Neural cell (in vitro differentiated cells): Measurements from ENCODE around the gene CYB5RL. TPM values are rescaled to one million over a fixed set of nuclear protein-coding genes. Genes with fewer than 3 reads are reported as not detected.

Source experiments
- H2AFZ ChIP-seq: fragments of 200-600, 300-800 bp; sonication (generic), shearing (Covaris generic); 2 replicates; pipeline ENCODE4 v1.6.0; 2014; ENCODE audit warnings: low read depth, mild to moderate bottlenecking, antibody characterized with exemption, low read length, moderate library complexity
- H3F3A ChIP-seq: fragments of 200-600 bp; shearing (Covaris generic); 2 replicates; pipeline ENCODE4 v1.6.1; 2016; ENCODE audit warnings: mild to moderate bottlenecking, moderate library complexity, mixed read lengths, antibody characterized with exemption, low read length; ENCODE audit not compliant: insufficient read depth, poor library complexity, severe bottlenecking
- H3K27ac ChIP-seq: fragments of 200-600, 300-800 bp; sonication (generic), shearing (Covaris generic); 2 replicates; pipeline ENCODE4 v1.5.1; 2014; ENCODE audit warnings: mild to moderate bottlenecking, low read length, moderate library complexity
- H3K27me3 ChIP-seq: fragments of 300-800, 200-600 bp; sonication (generic), shearing (Covaris generic); 2 replicates; pipeline ENCODE4 v1.6.0; 2014; ENCODE audit warnings: mild to moderate bottlenecking, low read depth, low read length, moderate library complexity; ENCODE audit not compliant: insufficient read depth
- H3K36me3 ChIP-seq: fragments of 300-800, 200-600 bp; sonication (generic), shearing (Covaris generic); 2 replicates; pipeline ENCODE4 v1.5.1; 2014; ENCODE audit warnings: mild to moderate bottlenecking, antibody characterized with exemption, low read length, moderate library complexity; ENCODE audit not compliant: insufficient read depth
- H3K4me2 ChIP-seq: fragments of 300-800, 200-600 bp; sonication (generic), shearing (Covaris generic); 2 replicates; pipeline ENCODE4 v1.6.0; 2014; ENCODE audit warnings: mild to moderate bottlenecking, low read length
- H3K4me3 ChIP-seq: fragments of 300-800, 200-600 bp; sonication (generic), shearing (Covaris generic); 2 replicates; pipeline ENCODE4 v1.5.1; 2014; ENCODE audit warnings: mild to moderate bottlenecking, low read length, moderate library complexity
- H3K79me2 ChIP-seq: fragments of 200-600 bp; shearing (Covaris generic); replicated peaks from 2 replicates; pipeline ENCODE4 v1.6.0; 2014; ENCODE audit warnings: mild to moderate bottlenecking, low read length, moderate library complexity; ENCODE audit not compliant: insufficient read depth
- H3K9ac ChIP-seq: fragments of 300-800, 200-600 bp; sonication (generic), shearing (Covaris generic); 2 replicates; pipeline ENCODE4 v1.6.1; 2016; ENCODE audit warnings: mild to moderate bottlenecking, low read length, mixed read lengths
- H3K9me2 ChIP-seq: fragments of 200-600 bp; shearing (Covaris generic); 2 replicates; pipeline ENCODE4 v1.6.1; 2016; ENCODE audit warnings: mild to moderate bottlenecking, low read length, mixed read lengths; ENCODE audit not compliant: insufficient read depth
- H3K9me3 ChIP-seq: fragments of 200-600, 300-800 bp; sonication (generic), shearing (Covaris generic); 2 replicates; pipeline ENCODE4 v1.6.1; 2016; ENCODE audit warnings: mild to moderate bottlenecking, mixed run types, low read length, moderate library complexity, mixed read lengths
- H4K20me1 ChIP-seq: fragments of 200-600 bp; shearing (Covaris generic); 2 replicates; pipeline ENCODE4 v1.6.1; 2016; ENCODE audit warnings: mild to moderate bottlenecking, mixed run types; ENCODE audit not compliant: insufficient read depth
- CTCF ChIP-seq: fragments of 450-650 bp; IDR thresholded peaks from 2 replicates; pipeline ENCODE4 v1.5.1; 2014; ENCODE audit warnings: antibody characterized with exemption, mild to moderate bottlenecking, moderate library complexity; ENCODE audit not compliant: poor library complexity, severe bottlenecking
- EP300 ChIP-seq: fragments of 450-650 bp; conservative IDR thresholded peaks from 2 replicates; pipeline ENCODE4 v1.6.1; 2014; ENCODE audit warnings: antibody characterized with exemption, mild to moderate bottlenecking, moderate library complexity; ENCODE audit not compliant: poor library complexity, severe bottlenecking
- EZH2 ChIP-seq: fragments of 200-600, 300-800 bp; shearing (Covaris generic), sonication (generic); IDR thresholded peaks from 2 replicates; pipeline ENCODE4 v1.6.1; 2014; ENCODE audit warnings: antibody characterized with exemption, low read length, borderline replicate concordance, mild to moderate bottlenecking; ENCODE audit not compliant: insufficient read depth, poor library complexity, severe bottlenecking
- MXI1 ChIP-seq: fragments of 450-650 bp; conservative IDR thresholded peaks from 2 replicates; pipeline ENCODE4 v1.6.1; 2014; ENCODE audit warnings: antibody characterized with exemption, mild to moderate bottlenecking; ENCODE audit not compliant: poor library complexity, severe bottlenecking
- POLR2AphosphoS5 ChIP-seq: IDR thresholded peaks from 2 replicates; pipeline ENCODE4 v1.6.1; 2012
- RAD21 ChIP-seq: fragments of 450-650 bp; conservative IDR thresholded peaks from 2 replicates; pipeline ENCODE4 v1.6.1; 2014; ENCODE audit warnings: antibody characterized with exemption, mild to moderate bottlenecking, moderate library complexity
- REST ChIP-seq: IDR thresholded peaks from 2 replicates; pipeline ENCODE4 v1.6.1; 2012; ENCODE audit warnings: borderline replicate concordance
- SMC3 ChIP-seq: fragments of 450-650 bp; conservative IDR thresholded peaks from 2 replicates; pipeline ENCODE4 v1.6.1; 2014; ENCODE audit warnings: antibody characterized with exemption, mild to moderate bottlenecking, moderate library complexity; ENCODE audit not compliant: poor library complexity
- TAF1 ChIP-seq: IDR thresholded peaks from 2 replicates; pipeline ENCODE4 v1.6.1; 2012; ENCODE audit warnings: low read depth
- polyA plus RNA-seq: library from polyadenylated mRNA; depleted of rRNA; stranded (reverse); fragments of >200 nt; gene quantifications from 2 replicates; pipeline ENCODE4 v1.2.3, GENCODE V29; 2014

CYB5RL gene
- polyA plus RNA-seq, 1 donor from 2014 or later = 1.6 TPM

GRCh38 chr1:54186056-54186455, 13.8 kb downstream of the CYB5RL start:
- no peak overlapping the region for H2AFZ ChIP-seq
- no peak overlapping the region for H3K4me3 ChIP-seq
- no peak overlapping the region for H3K9ac ChIP-seq
- no peak overlapping the region for H3K27ac ChIP-seq
- H3K79me2 ChIP-seq = no peaks in the 10 kb centered on the region
- no peaks in the 10 kb centered on the region for H3K9me2 ChIP-seq
- H3K4me2 ChIP-seq = no peak overlapping the region
- H3F3A ChIP-seq = no peaks in the 10 kb centered on the region
- no peaks in the 10 kb centered on the region for H3K9me3 ChIP-seq
- TF ChIP-seq EZH2 (no peak), CTCF (no peak), EP300 (no peak), MXI1 (no peak), REST (no peak), RAD21 (no peak), TAF1 (no peak), SMC3 (no peak), POLR2AphosphoS5 (no peak)
- H3K36me3 ChIP-seq = no peaks in the 10 kb centered on the region
- no peaks in the 10 kb centered on the region for H3K27me3 ChIP-seq
- no peaks in the 10 kb centered on the region for H4K20me1 ChIP-seq

- H3K27me3 ChIP-seq = no peaks in the 10 kb centered on the region
- no peaks in the 10 kb centered on the region for H3K79me2 ChIP-seq
- H2AFZ ChIP-seq = no peak overlapping the region
- no peaks in the 10 kb centered on the region for H4K20me1 ChIP-seq
- no peak overlapping the region for H3K27ac ChIP-seq
- TF ChIP-seq SMC3 (no peak), EZH2 (no peak), REST (no peak), MXI1 (no peak), CTCF (no peak), POLR2AphosphoS5 (no peak)
- H3K36me3 ChIP-seq = no peaks in the 10 kb centered on the region
- H3F3A ChIP-seq = no peaks in the 10 kb centered on the region
- no peaks in the 10 kb centered on the region for H3K9me3 ChIP-seq
- no peak overlapping the region for H3K9ac ChIP-seq
- H3K9me2 ChIP-seq = no peaks in the 10 kb centered on the region
- no peak overlapping the region for H3K4me2 ChIP-seq
- no peak overlapping the region for H3K4me3 ChIP-seq
These were observed 19.0 kb downstream of the CYB5RL start for GRCh38 chr1:54180701-54181360.
